Activated naive CD4-positive, alpha-beta T cell treated with anti-CD3 and anti-CD28 coated beads, Interleukin-2, amount 10 ng/mL, durations not matched to agents 7 days and 5 days (primary cell): Measurements from ENCODE around the gene FOXF2.

Source experiments
- CTCF ChIA-PET: fragments of 350-600 bp; sonication (Branson Sonifier 250); formaldehyde crosslinking; loops from one replicate; lab custom pipeline; 2021; ENCODE audit warnings: antibody characterized with exemption; lab: Charles Lee
- DNase-seq: peaks from one replicate; pipeline ENCODE4 v3.0.0-alpha.2; 2020
- H3K27ac Mint-ChIP-seq: one replicate; pipeline ENCODE4 v1.8.0; 2021; ENCODE audit warnings: mild to moderate bottlenecking, moderate library complexity, mixed read lengths
- H3K27me3 Mint-ChIP-seq: one replicate; pipeline ENCODE4 v1.8.0; 2021; ENCODE audit warnings: mild to moderate bottlenecking, mixed read lengths
- H3K36me3 Mint-ChIP-seq: one replicate; pipeline ENCODE4 v1.8.0; 2021; ENCODE audit warnings: mixed read lengths
- H3K4me1 Mint-ChIP-seq: one replicate; pipeline ENCODE4 v1.8.0; 2021; ENCODE audit warnings: mixed read lengths
- H3K4me3 Mint-ChIP-seq: one replicate; pipeline ENCODE4 v1.8.0; 2021; ENCODE audit warnings: mild to moderate bottlenecking, moderate library complexity, mixed read lengths
- H3K9me3 Mint-ChIP-seq: one replicate; pipeline ENCODE4 v1.8.0; 2021; ENCODE audit warnings: mixed read lengths

Gene FOXF2

GRCh38 chr6:1390946-1391799, 1.8 kb downstream of the FOXF2 start:
- H3K36me3 Mint-ChIP-seq, result peaks cover 3% of the 10 kb centered on the region
- no peak overlapping the region for H3K27ac Mint-ChIP-seq
- CTCF ChIA-PET, result interaction anchor here (1.1 to 1.3 kb wide), 3 partner anchors 10 to 14 kb away, joined by 3 to 7 read pairs (median 5); no protein-coding TSS in a partner anchor
- H3K27me3 Mint-ChIP-seq, result peaks cover 94% of the 10 kb centered on the region
- no peaks in the 10 kb centered on the region for H3K9me3 Mint-ChIP-seq
- no peak overlapping the region for H3K4me3 Mint-ChIP-seq
- no peak for DNase-seq
- peaks cover 14% of the 10 kb centered on the region for H3K4me1 Mint-ChIP-seq

- DNase-seq, result no peak
- Mint-ChIP-seq H3K36me3 (peaks cover 3% of the 10 kb centered on the region), H3K27me3 (peaks cover 94% of the 10 kb centered on the region), H3K4me1 (peaks cover 15% of the 10 kb centered on the region), H3K4me3 (no peak overlapping the region), H3K27ac (no peak overlapping the region), H3K9me3 (no peaks in the 10 kb centered on the region)
- CTCF ChIA-PET, result interaction anchor here (0.5 to 1.2 kb wide), 3 partner anchors 11 to 810 kb away, joined by 3 to 7 read pairs (median 5); no protein-coding TSS in a partner anchor
Observed at GRCh38 chr6:1391800-1392309, 2.5 kb downstream of the FOXF2 start.

DNA sequence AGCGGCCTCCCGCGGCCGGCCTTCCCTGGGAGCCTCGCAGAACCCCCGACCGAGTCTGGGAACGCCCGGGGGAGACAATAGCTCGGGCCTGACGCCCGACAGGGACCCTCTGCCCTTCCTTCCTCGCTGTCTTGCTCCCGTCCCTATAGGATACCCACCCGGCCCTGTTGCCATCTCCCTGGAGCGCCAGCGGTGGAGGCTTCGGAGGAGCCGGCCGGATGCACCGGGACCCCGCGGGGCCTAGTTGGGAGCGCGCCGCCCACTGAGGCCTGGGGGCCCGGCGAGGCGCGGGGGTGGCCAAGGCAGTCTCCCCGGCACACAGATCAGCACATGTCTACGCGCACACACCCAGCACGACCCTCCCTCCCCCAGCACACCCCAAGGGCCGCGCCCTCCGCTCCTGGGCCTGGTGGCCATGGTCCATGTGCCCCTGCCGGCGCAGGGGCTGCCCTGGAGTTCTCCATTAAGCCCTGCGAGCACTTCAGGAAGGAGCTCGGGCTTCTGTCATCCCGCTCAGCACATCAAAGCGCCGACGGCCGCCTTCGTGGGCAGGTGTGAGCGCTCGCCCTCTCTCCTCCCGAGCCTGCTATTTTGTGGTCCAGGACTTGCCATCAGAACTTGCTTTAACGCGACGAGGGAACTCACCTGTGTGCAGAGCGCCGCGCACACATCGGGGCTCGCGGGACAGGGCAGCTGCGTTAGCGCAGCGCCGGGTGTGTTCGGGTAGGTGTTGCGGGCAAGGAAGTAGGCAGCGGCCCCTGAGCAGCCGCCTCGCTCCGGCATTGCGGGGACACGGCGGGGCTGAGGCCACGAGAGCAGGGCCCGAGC, 3.7 kb downstream of the FOXF2 start:
- Mint-ChIP-seq H3K27ac (no peak overlapping the region), H3K4me1 (peaks cover 17% of the 10 kb centered on the region), H3K27me3 (peaks cover 92% of the 10 kb centered on the region), H3K4me3 (no peak overlapping the region), H3K36me3 (peaks cover 3% of the 10 kb centered on the region), H3K9me3 (no peaks in the 10 kb centered on the region)
- CTCF ChIA-PET, result interaction anchor here (0.6 kb wide), 1 partner anchor 131 kb away, joined by 3 read pairs; no protein-coding TSS in a partner anchor
- no peak for DNase-seq

DNA sequence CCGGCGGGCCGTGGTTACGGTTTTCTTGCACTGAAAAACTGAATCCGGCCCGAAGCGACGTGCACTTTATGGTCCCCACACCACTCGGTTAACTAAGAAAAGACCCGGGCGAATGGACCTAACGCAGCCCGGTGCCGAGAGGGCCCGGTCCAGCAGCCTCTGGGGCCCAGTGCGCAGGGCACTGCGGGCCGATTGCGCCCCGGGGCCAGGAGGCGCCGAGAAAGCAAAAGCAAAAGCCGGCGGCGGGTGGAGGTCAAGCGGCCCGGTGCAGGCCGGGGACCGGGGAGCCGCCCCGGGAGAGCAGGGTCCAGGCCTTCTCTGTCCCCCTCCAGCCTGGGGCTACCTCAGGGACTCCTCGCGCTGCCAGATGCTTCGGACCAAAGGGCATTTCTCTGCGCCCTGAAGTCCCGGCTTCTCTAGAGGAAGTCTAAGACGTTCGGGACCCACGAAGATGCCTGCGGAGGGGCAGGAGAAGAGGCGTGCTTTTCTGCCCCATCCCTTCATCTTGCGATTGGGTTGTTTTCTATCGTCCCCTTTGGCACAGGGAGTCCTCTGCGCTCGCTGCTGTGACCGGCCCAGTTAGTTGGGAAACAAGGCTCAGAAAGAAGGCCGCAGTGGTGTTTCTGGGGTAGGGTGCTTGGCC, 4.4 kb downstream of the FOXF2 start:
- no peak overlapping the region for H3K4me3 Mint-ChIP-seq
- CTCF ChIA-PET, result interaction anchor here (0.6 to 1.0 kb wide), 3 partner anchors 13 to 493 kb away, joined by 3 read pairs; no protein-coding TSS in a partner anchor
- peaks cover 1% of the 10 kb centered on the region for H3K36me3 Mint-ChIP-seq
- peaks cover 90% of the 10 kb centered on the region for H3K27me3 Mint-ChIP-seq
- peaks cover 9% of the 10 kb centered on the region for H3K4me1 Mint-ChIP-seq
- H3K27ac Mint-ChIP-seq, result no peak overlapping the region
- no peak for DNase-seq
- no peaks in the 10 kb centered on the region for H3K9me3 Mint-ChIP-seq

GRCh38 chr6:1394514-1395463, 5.4 kb downstream of the FOXF2 start:
- Mint-ChIP-seq H3K9me3 (no peaks in the 10 kb centered on the region), H3K4me1 (peaks cover 8% of the 10 kb centered on the region), H3K27me3 (peaks cover 92% of the 10 kb centered on the region), H3K27ac (no peak overlapping the region), H3K36me3 (no peaks in the 10 kb centered on the region), H3K4me3 (no peak overlapping the region)
- DNase-seq, result no peak
- CTCF ChIA-PET, result interaction anchor here (0.7 to 1.0 kb wide), 3 partner anchors 8 to 494 kb away, joined by 3 read pairs; no protein-coding TSS in a partner anchor

DNA sequence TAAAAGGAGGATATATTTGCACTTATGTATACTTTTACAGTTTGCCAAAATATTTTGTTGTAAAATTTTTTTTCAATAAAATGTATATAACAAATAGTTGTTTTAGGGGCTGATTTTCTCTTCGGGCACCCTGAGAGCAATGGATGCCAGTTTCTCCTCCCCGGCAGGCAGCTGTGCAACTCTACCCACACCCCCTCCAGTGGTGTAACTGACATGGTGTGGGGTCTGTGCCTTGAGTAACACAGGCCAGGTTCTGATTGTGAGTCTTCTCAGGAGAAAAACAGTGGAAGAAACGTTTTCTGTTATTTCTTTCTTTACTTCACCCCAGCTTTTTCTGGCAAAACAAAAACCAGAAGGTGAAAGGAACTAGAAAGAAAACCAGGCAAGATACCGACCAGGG, 6.1 kb downstream of the FOXF2 start:
- CTCF ChIA-PET, result interaction anchor here (0.9 to 1.0 kb wide), 2 partner anchors 9 to 14 kb away, joined by 3 to 4 read pairs; no protein-coding TSS in a partner anchor
- Mint-ChIP-seq H3K27ac (no peak overlapping the region), H3K4me1 (peaks cover 5% of the 10 kb centered on the region), H3K9me3 (no peaks in the 10 kb centered on the region), H3K27me3 (peaks cover 85% of the 10 kb centered on the region), H3K36me3 (no peaks in the 10 kb centered on the region), H3K4me3 (no peak overlapping the region)
- DNase-seq, result no peak

GRCh38 chr6:1395941-1396908, 6.8 kb downstream of the FOXF2 start:
- Mint-ChIP-seq H3K27ac (no peak overlapping the region), H3K4me1 (peaks cover 5% of the 10 kb centered on the region), H3K27me3 (peaks cover 79% of the 10 kb centered on the region), H3K9me3 (no peaks in the 10 kb centered on the region), H3K36me3 (no peaks in the 10 kb centered on the region), H3K4me3 (no peak overlapping the region)
- no peak for DNase-seq
- CTCF ChIA-PET, result interaction anchor here (0.6 to 2.1 kb wide), 11 partner anchors 9 to 986 kb away, joined by 3 to 11 read pairs (median 4); no protein-coding TSS in a partner anchor

- Mint-ChIP-seq H3K27ac (no peak overlapping the region), H3K27me3 (peaks cover 69% of the 10 kb centered on the region), H3K4me3 (no peak overlapping the region), H3K36me3 (no peaks in the 10 kb centered on the region), H3K9me3 (no peaks in the 10 kb centered on the region), H3K4me1 (peaks cover 3% of the 10 kb centered on the region)
- CTCF ChIA-PET, result interaction anchor here (0.6 to 2.1 kb wide), 12 partner anchors 8 to 987 kb away, joined by 3 to 11 read pairs (median 4); no protein-coding TSS in a partner anchor
- DNase-seq, result peak; percentile 77
Observed at GRCh38 chr6:1396952-1397868, 7.8 kb downstream of the FOXF2 start.

DNA sequence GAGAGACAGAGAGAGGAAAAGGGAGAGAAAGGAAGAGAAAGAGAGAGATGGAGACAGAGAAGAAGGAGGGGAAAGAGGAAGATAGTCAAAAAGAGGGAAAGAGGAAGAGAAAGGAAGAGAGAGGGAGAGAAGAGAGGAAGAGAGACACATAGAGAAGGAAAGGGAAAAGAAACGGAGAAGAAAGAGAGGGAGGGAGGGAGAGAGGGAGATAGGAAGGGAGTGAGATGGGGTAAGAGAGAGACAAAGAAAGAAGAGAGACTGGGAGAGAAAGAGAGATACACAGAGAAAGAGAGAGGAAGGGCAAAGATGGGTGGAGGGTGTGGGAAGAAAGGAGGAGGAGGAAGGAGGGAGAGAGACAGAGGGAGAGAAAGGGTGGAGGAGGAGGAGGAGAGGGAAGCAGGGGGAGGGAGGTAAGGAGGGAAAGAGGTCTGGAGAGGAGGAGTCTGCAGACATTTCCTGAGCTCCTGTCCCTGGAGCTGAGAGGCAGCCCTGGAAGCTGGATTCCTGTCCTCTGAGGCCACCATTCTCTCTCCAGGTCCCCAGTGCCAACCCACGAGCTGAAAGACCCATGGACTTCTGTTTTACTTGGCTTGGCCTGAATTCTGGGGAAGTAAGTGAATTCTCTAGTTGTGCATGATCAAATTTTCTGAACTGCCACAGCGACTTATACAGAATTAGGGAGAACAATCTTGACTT, 9.9 kb downstream of the FOXF2 start:
- CTCF ChIA-PET, result no interaction called here

GRCh38 chr6:1400126-1400850, 10.9 kb downstream of the FOXF2 start:
- no peak overlapping the region for H3K27ac Mint-ChIP-seq
- no peak overlapping the region for H3K4me3 Mint-ChIP-seq
- DNase-seq, result no peak
- no peaks in the 10 kb centered on the region for H3K36me3 Mint-ChIP-seq
- H3K9me3 Mint-ChIP-seq, result no peaks in the 10 kb centered on the region
- CTCF ChIA-PET, result interaction anchor here (1.0 kb wide), 1 partner anchor 19 kb away, joined by 4 read pairs; no protein-coding TSS in a partner anchor
- H3K27me3 Mint-ChIP-seq, result peaks cover 38% of the 10 kb centered on the region
- peaks cover 3% of the 10 kb centered on the region for H3K4me1 Mint-ChIP-seq

More for the DNA sequence above, 9.9 kb downstream of the FOXF2 start:
- Mint-ChIP-seq H3K4me1 (peaks cover 3% of the 10 kb centered on the region), H3K27me3 (peaks cover 49% of the 10 kb centered on the region), H3K36me3 (no peaks in the 10 kb centered on the region), H3K27ac (no peak overlapping the region), H3K9me3 (no peaks in the 10 kb centered on the region), H3K4me3 (no peak overlapping the region)
- DNase-seq, result no peak
